ENCODE measurements around the gene CST9.

- TF ChIP-seq CTCF (IDR thresholded peaks at IDR 0.05; ENCODE audit: extremely low read depth in 1 of 2, insufficient read depth in 1 of 2, low read depth in 1 of 2, low read length in 2 of 2) (no peak), POLR2A (IDR thresholded peaks at IDR 0.05; ENCODE audit: low read depth, low read length) (no peak), EZH2 (IDR thresholded peaks at IDR 0.05; ENCODE audit: borderline replicate concordance, low read depth, low read length, severe bottlenecking) (no peak), POLR2AphosphoS5 (IDR thresholded peaks at IDR 0.05; ENCODE audit: insufficient read depth, low read depth, low read length) (no peak)
These were observed 30.6 kb upstream of the CST9 start for GRCh38 chr20:23636182-23636907.

Data from endothelial cell of umbilical vein (primary cell).